Epithelial cell of prostate (primary cell): ENCODE measurements around the gene ADARB1.

ENCODE experiments used
- DNase-seq: peaks from one replicate; pipeline ENCODE4 v3.0.0-alpha.2; 2011; ENCODE audit warnings: low read depth, low spot score
- H3K27ac ChIP-seq: fragments of 450-650 bp; 2 replicates; pipeline ENCODE4 v1.5.1; 2017; ENCODE audit warnings: mild to moderate bottlenecking

Gene ADARB1

GRCh38 chr21:45254460-45254930, 180.1 kb downstream of the ADARB1 start:
- no peak for DNase-seq
- H3K27ac ChIP-seq = no peak overlapping the region

GRCh38 chr21:45255381-45256020, 181.1 kb downstream of the ADARB1 start:
- no peak overlapping the region for H3K27ac ChIP-seq
- no peak for DNase-seq

GRCh38 chr21:45256021-45256911, 181.9 kb downstream of the ADARB1 start:
- H3K27ac ChIP-seq = no peak overlapping the region
- no peak for DNase-seq

GRCh38 chr21:45256912-45257672, 182.7 kb downstream of the ADARB1 start:
- no peak for DNase-seq
- H3K27ac ChIP-seq = no peak overlapping the region

- DNase-seq = no peak
- no peak overlapping the region for H3K27ac ChIP-seq
Measured at GRCh38 chr21:45257673-45258341, 183.4 kb downstream of the ADARB1 start.

GRCh38 chr21:45258466-45258865, 184.1 kb downstream of the ADARB1 start:
- no peak overlapping the region for H3K27ac ChIP-seq
- no peak for DNase-seq

- no peak overlapping the region for H3K27ac ChIP-seq
- no peak for DNase-seq
Measured at GRCh38 chr21:45259206-45259840, 184.9 kb downstream of the ADARB1 start.

GRCh38 chr21:45260191-45260825, 185.9 kb downstream of the ADARB1 start:
- no peak overlapping the region for H3K27ac ChIP-seq
- DNase-seq = no peak

GRCh38 chr21:45261093-45261492, 186.7 kb downstream of the ADARB1 start:
- no peak for DNase-seq
- H3K27ac ChIP-seq = no peak overlapping the region

GRCh38 chr21:45262041-45262581, 187.7 kb downstream of the ADARB1 start:
- DNase-seq = no peak
- H3K27ac ChIP-seq = no peak overlapping the region

- no peak for DNase-seq
- no peak overlapping the region for H3K27ac ChIP-seq
Measured at GRCh38 chr21:45262616-45263015, 188.2 kb downstream of the ADARB1 start.

GRCh38 chr21:45263534-45263933, 189.2 kb downstream of the ADARB1 start:
- no peak for DNase-seq
- no peak overlapping the region for H3K27ac ChIP-seq

GRCh38 chr21:45264146-45264911, 189.9 kb downstream of the ADARB1 start:
- H3K27ac ChIP-seq = no peak overlapping the region
- no peak for DNase-seq

- DNase-seq = no peak
- no peak overlapping the region for H3K27ac ChIP-seq
Measured at GRCh38 chr21:45264912-45265515, 190.6 kb downstream of the ADARB1 start.

GRCh38 chr21:45265721-45266517, 191.5 kb downstream of the ADARB1 start:
- DNase-seq = no peak
- H3K27ac ChIP-seq = no peak overlapping the region

- DNase-seq = no peak
- no peak overlapping the region for H3K27ac ChIP-seq
Measured at GRCh38 chr21:45266518-45267389, 192.4 kb downstream of the ADARB1 start.
